K562 (cell line): ENCODE measurements around the gene ARSI. TPM values are rescaled to one million over a fixed set of nuclear protein-coding genes. Genes with fewer than 3 reads are reported as not detected.
A peak's percentile ranks its signal among the peaks of the same experiment; 100 is the strongest.

ENCODE experiments used
- BHLHE40 ChIP-seq: IDR thresholded peaks from 2 replicates; pipeline ENCODE4 v1.6.1; 2011; ENCODE audit warnings: low read length, improper control_type of control experiment
- DMBX1 ChIP-seq: fragments of 250-450 bp; sonication (Bioruptor Pico); IDR thresholded peaks from 2 replicates; pipeline ENCODE4 v1.8.0; 2022; ENCODE audit warnings: inconsistent platforms, mild to moderate bottlenecking, moderate library complexity, borderline replicate concordance
- NCOA2 ChIP-seq, 2 experiments: fragments of 450-650 bp; IDR thresholded peaks; 2 replicates each; pipeline ENCODE4 v1.6.1; 2018; ENCODE audit warnings: mild to moderate bottlenecking in 2 of 2, moderate library complexity in 1 of 2; ENCODE audit not compliant: partially characterized antibody in 2 of 2
- RBFOX2 ChIP-seq: fragments of 200-400 bp; formaldehyde crosslinking; IDR thresholded peaks from 2 replicates; pipeline ENCODE4 v1.6.1; 2017; ENCODE audit warnings: low read depth, mild to moderate bottlenecking, low read length, moderate library complexity
- SMAD4 ChIP-seq: fragments of 250-450 bp; sonication (Bioruptor Pico); conservative IDR thresholded peaks from 2 replicates; pipeline ENCODE4 v1.8.0; 2021; ENCODE audit warnings: inconsistent platforms, mild to moderate bottlenecking, moderate library complexity
- TAF1 ChIP-seq: IDR thresholded peaks from 2 replicates; pipeline ENCODE4 v1.6.1; 2011; ENCODE audit warnings: mild to moderate bottlenecking, low read length, moderate library complexity; ENCODE audit not compliant: insufficient read depth, control insufficient read depth, severe bottlenecking; ENCODE audit errors: extremely low read depth
- ZFX ChIP-seq: sonication (generic); formaldehyde crosslinking; IDR thresholded peaks from 2 replicates; pipeline ENCODE4 v1.8.0; 2022; ENCODE audit warnings: mild to moderate bottlenecking, missing genetic modification reagents, moderate library complexity
- ZNF263 ChIP-seq: sonication (generic); formaldehyde crosslinking; IDR thresholded peaks from 2 replicates; pipeline ENCODE4 v1.8.0; 2022; ENCODE audit warnings: mild to moderate bottlenecking, missing genetic modification reagents, borderline replicate concordance
- polyA plus RNA-seq, 8 experiments: library from polyadenylated mRNA; depleted of rRNA in 4 of 8; stranded (reverse) in 5 of 8; unstranded in 3 of 8; fragments of >200 nt; fragmentation: Nextera tagmentation in 2 of 8; fragmentation: Illumina TruSeq in 1 of 8; extraction: Ambion mirVana in 2 of 8; extraction: Trizol in 1 of 8; gene quantifications; 2 replicates each; pipeline versions ENCODE4 v1.2.1 to v1.2.3, GENCODE V29; 2011 to 2014; ENCODE audit warnings: inconsistent platforms in 1 of 8, missing spikeins in 1 of 8
- total RNA-seq, 7 experiments: library from RNA; depleted of rRNA in 6 of 7; stranded (reverse); fragments of >200 nt in 6 of 7; fragmentation: Illumina TruSeq in 2 of 7; extraction: Trizol in 2 of 7; gene quantifications; 2 replicates each; pipeline versions ENCODE4 v1.2.1 to v1.2.3, GENCODE V29; 2011 to 2021; ENCODE audit warnings: low replicate concordance in 1 of 7
- TF ChIP-seq, protein P1 (sequence below): sonication (generic); formaldehyde crosslinking; IDR thresholded peaks from 2 replicates; pipeline ENCODE4 v1.8.0; 2023; ENCODE audit warnings: mild to moderate bottlenecking, missing genetic modification reagents
- TF ChIP-seq, protein P2 (sequence below): sonication (generic); formaldehyde crosslinking; IDR thresholded peaks from 2 replicates; pipeline ENCODE4 v1.8.0; 2022; ENCODE audit warnings: missing genetic modification reagents, mild to moderate bottlenecking, moderate library complexity, borderline replicate concordance
- TF ChIP-seq, protein P3 (sequence below): sonication (generic); formaldehyde crosslinking; IDR thresholded peaks from 2 replicates; pipeline ENCODE4 v1.8.0; 2023; ENCODE audit warnings: missing genetic modification reagents, mild to moderate bottlenecking, borderline replicate concordance
- TF ChIP-seq, protein P4 (sequence below): IDR thresholded peaks from 2 replicates; pipeline ENCODE4 v1.6.1; 2011; ENCODE audit not compliant: insufficient read length; ENCODE audit errors: extremely low read depth

ARSI gene
- total and polyA plus RNA-seq, 9 of the 15 experiments (the other 6 are each of a cell fraction or from before 2014, with no cell fraction given): 0.04 to 0.07 TPM; not detected in 7

DNA sequence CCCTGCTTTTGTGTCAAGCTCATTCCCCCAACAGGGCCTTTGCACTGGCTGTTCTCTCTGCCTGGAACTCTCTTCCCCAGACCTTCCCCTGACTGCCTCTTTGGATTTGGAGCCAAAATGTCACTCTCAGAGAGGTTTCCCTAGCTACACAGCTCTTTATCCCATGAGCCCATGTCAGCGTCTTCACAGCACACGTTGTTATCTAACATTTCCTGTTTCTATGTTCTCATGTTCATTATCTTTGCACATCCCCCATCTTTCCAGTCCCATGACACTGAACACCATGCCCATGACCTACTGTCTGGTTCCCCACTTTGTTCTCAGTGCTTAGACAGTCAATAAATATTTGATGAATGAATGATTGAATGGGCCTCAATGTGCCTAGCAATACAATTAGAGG is 26.3 kb upstream of the ARSI start (continued):
- TF ChIP-seq ZFX (CRISPR knock-in tag): no peak
- no peak for TF ChIP-seq NCOA2 (IDR thresholded peaks at IDR 0.05; ENCODE audit: partially characterized antibody in 2 of 2)
- 0 out of 2 replicates have a peak, but pooled peaks have one; percentile 28 for TF ChIP-seq BHLHE40
- TF ChIP-seq, protein P1, sequence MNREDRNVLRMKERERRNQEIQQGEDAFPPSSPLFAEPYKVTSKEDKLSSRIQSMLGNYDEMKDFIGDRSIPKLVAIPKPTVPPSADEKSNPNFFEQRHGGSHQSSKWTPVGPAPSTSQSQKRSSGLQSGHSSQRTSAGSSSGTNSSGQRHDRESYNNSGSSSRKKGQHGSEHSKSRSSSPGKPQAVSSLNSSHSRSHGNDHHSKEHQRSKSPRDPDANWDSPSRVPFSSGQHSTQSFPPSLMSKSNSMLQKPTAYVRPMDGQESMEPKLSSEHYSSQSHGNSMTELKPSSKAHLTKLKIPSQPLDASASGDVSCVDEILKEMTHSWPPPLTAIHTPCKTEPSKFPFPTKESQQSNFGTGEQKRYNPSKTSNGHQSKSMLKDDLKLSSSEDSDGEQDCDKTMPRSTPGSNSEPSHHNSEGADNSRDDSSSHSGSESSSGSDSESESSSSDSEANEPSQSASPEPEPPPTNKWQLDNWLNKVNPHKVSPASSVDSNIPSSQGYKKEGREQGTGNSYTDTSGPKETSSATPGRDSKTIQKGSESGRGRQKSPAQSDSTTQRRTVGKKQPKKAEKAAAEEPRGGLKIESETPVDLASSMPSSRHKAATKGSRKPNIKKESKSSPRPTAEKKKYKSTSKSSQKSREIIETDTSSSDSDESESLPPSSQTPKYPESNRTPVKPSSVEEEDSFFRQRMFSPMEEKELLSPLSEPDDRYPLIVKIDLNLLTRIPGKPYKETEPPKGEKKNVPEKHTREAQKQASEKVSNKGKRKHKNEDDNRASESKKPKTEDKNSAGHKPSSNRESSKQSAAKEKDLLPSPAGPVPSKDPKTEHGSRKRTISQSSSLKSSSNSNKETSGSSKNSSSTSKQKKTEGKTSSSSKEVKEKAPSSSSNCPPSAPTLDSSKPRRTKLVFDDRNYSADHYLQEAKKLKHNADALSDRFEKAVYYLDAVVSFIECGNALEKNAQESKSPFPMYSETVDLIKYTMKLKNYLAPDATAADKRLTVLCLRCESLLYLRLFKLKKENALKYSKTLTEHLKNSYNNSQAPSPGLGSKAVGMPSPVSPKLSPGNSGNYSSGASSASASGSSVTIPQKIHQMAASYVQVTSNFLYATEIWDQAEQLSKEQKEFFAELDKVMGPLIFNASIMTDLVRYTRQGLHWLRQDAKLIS (CRISPR knock-in tag): no peak
- TF ChIP-seq, protein P2, sequence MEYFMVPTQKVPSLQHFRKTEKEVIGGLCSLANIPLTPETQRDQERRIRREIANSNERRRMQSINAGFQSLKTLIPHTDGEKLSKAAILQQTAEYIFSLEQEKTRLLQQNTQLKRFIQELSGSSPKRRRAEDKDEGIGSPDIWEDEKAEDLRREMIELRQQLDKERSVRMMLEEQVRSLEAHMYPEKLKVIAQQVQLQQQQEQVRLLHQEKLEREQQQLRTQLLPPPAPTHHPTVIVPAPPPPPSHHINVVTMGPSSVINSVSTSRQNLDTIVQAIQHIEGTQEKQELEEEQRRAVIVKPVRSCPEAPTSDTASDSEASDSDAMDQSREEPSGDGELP (CRISPR knock-in tag): no peak
- no peak for TF ChIP-seq TAF1
- TF ChIP-seq RBFOX2: no peak
- TF ChIP-seq ZNF263: no peak
- TF ChIP-seq DMBX1: 0 out of 2 replicates have a peak, but pooled peaks have one; percentile 12
- TF ChIP-seq, protein P3, sequence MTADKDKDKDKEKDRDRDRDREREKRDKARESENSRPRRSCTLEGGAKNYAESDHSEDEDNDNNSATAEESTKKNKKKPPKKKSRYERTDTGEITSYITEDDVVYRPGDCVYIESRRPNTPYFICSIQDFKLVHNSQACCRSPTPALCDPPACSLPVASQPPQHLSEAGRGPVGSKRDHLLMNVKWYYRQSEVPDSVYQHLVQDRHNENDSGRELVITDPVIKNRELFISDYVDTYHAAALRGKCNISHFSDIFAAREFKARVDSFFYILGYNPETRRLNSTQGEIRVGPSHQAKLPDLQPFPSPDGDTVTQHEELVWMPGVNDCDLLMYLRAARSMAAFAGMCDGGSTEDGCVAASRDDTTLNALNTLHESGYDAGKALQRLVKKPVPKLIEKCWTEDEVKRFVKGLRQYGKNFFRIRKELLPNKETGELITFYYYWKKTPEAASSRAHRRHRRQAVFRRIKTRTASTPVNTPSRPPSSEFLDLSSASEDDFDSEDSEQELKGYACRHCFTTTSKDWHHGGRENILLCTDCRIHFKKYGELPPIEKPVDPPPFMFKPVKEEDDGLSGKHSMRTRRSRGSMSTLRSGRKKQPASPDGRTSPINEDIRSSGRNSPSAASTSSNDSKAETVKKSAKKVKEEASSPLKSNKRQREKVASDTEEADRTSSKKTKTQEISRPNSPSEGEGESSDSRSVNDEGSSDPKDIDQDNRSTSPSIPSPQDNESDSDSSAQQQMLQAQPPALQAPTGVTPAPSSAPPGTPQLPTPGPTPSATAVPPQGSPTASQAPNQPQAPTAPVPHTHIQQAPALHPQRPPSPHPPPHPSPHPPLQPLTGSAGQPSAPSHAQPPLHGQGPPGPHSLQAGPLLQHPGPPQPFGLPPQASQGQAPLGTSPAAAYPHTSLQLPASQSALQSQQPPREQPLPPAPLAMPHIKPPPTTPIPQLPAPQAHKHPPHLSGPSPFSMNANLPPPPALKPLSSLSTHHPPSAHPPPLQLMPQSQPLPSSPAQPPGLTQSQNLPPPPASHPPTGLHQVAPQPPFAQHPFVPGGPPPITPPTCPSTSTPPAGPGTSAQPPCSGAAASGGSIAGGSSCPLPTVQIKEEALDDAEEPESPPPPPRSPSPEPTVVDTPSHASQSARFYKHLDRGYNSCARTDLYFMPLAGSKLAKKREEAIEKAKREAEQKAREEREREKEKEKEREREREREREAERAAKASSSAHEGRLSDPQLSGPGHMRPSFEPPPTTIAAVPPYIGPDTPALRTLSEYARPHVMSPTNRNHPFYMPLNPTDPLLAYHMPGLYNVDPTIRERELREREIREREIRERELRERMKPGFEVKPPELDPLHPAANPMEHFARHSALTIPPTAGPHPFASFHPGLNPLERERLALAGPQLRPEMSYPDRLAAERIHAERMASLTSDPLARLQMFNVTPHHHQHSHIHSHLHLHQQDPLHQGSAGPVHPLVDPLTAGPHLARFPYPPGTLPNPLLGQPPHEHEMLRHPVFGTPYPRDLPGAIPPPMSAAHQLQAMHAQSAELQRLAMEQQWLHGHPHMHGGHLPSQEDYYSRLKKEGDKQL: no peak
- TF ChIP-seq, protein P4, sequence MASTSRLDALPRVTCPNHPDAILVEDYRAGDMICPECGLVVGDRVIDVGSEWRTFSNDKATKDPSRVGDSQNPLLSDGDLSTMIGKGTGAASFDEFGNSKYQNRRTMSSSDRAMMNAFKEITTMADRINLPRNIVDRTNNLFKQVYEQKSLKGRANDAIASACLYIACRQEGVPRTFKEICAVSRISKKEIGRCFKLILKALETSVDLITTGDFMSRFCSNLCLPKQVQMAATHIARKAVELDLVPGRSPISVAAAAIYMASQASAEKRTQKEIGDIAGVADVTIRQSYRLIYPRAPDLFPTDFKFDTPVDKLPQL: no peak
- TF ChIP-seq SMAD4: peak; percentile 29; the same call in 1 of the 2 replicates
